MCF 10A (cell line): ENCODE data around the gene IL11. TPM values are rescaled to one million over a fixed set of nuclear protein-coding genes. Genes with fewer than 3 reads are reported as not detected.

Experiments
- BruUV-seq: library from RNA; stranded (reverse); fragments of 400-500 nt; replicated peaks from 2 replicates; lab custom pipeline; 2021; lab: Mats Ljungman, UMichigan
- CTCF ChIA-PET: fragments of 300-600 bp; sonication (Branson Sonifier 250); formaldehyde crosslinking; extraction: SDS; loops from one replicate; lab custom pipeline; 2021; ENCODE audit warnings: antibody characterized with exemption, inconsistent platforms; lab: Yijun Ruan, JAX
- POLR2A ChIA-PET: fragments of 300-600, 350-650 bp; sonication (Branson Sonifier 250); formaldehyde crosslinking; extraction: SDS; loops from one replicate; lab custom pipeline; 2020; ENCODE audit warnings: antibody characterized with exemption, inconsistent platforms; lab: Yijun Ruan, JAX
- DNase-seq: peaks from one replicate; pipeline ENCODE4 v3.0.0-alpha.2; 2018; ENCODE audit not compliant: unreplicated experiment
- H3K27ac Mint-ChIP-seq: one replicate; pipeline ENCODE4 v1.8.0; 2022; ENCODE audit warnings: mild to moderate bottlenecking, low read depth, mixed read lengths; ENCODE audit not compliant: unreplicated experiment
- H3K27me3 Mint-ChIP-seq: one replicate; pipeline ENCODE4 v1.8.0; 2022; ENCODE audit warnings: mixed read lengths; ENCODE audit not compliant: insufficient read depth, unreplicated experiment
- H3K36me3 Mint-ChIP-seq: one replicate; pipeline ENCODE4 v1.8.0; 2022; ENCODE audit warnings: mild to moderate bottlenecking, moderate library complexity, mixed read lengths; ENCODE audit not compliant: insufficient read depth, unreplicated experiment
- H3K4me1 Mint-ChIP-seq: one replicate; pipeline ENCODE4 v1.8.0; 2022; ENCODE audit warnings: mixed read lengths; ENCODE audit not compliant: insufficient read depth, unreplicated experiment
- H3K4me3 Mint-ChIP-seq: one replicate; pipeline ENCODE4 v1.8.0; 2022; ENCODE audit warnings: mild to moderate bottlenecking, moderate library complexity, mixed read lengths; ENCODE audit not compliant: unreplicated experiment
- H3K9me3 Mint-ChIP-seq: one replicate; pipeline ENCODE4 v1.8.0; 2022; ENCODE audit warnings: mixed read lengths; ENCODE audit not compliant: unreplicated experiment
- intact Hi-C: fragments of 100-400 bp; cut with micrococcal nuclease; formaldehyde crosslinking; loops from 2 replicates; pipeline ENCODE4 v1.14.1; 2022
- total RNA-seq: library from RNA; stranded (reverse); gene quantifications from 2 replicates; pipeline ENCODE4 v1.2.3, GENCODE V29; 2022
- TF ChIP-seq, protein P1 (sequence below): fragments of 200-600 bp; IDR thresholded peaks from one replicate; pipeline ENCODE4 v1.8.0; 2022; ENCODE audit warnings: antibody characterized with exemption, mild to moderate bottlenecking; ENCODE audit not compliant: unreplicated experiment

Gene IL11
- total RNA-seq, 1 experiment from 2014 or later = 4.2 TPM

DNA sequence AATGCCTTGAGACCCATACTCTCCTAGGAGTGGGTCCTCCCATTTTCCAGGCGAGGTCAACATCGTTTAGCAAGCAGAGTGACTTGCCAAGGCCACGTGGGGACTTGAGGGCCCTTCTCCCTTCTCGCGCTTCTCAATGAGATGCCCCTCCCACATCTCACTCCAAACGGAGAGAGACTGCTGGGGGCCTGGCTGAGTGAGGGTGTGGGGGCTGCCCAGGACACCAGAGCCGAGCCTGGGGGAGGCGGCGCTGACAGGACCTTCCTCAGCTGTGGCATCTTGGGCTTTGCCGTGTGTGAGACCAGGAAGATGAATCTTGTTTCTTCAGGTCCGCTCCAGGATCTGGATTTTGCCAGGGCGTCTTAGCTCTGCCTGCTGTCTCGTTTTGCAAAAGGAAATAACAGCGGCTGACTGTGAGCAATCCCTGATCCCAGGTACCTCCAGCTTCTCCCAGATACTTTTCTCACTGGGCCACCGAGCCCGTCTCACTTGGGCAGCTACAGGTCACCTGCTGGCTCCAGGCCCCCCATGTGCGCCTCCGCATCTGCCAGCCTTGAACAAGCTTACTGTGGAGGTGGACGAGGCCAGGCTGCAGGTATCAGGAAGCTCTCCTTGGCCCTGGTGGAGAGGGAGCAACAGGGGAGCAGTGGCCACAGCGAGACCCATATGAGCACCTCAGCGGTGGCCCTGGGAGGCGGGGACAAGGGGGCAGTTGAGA, 21.8 kb downstream of the IL11 start:
- Mint-ChIP-seq H3K36me3 (peaks cover 25% of the 10 kb centered on the region), H3K9me3 (no peaks in the 10 kb centered on the region), H3K27me3 (no peaks in the 10 kb centered on the region), H3K4me1 (peaks cover 30% of the 10 kb centered on the region), H3K27ac (no peak overlapping the region), H3K4me3 (no peak overlapping the region)
- POLR2A ChIA-PET = interaction anchor here (0.6 to 1.5 kb wide), 6 partner anchors 9 to 89 kb away, joined by 3 to 4 read pairs (median 3); partner anchors contain the start of gene KMT5C
- intact Hi-C loops = no loop called here
- no peak for DNase-seq
- BruUV-seq = no TSS peak
- TF ChIP-seq, protein P1, sequence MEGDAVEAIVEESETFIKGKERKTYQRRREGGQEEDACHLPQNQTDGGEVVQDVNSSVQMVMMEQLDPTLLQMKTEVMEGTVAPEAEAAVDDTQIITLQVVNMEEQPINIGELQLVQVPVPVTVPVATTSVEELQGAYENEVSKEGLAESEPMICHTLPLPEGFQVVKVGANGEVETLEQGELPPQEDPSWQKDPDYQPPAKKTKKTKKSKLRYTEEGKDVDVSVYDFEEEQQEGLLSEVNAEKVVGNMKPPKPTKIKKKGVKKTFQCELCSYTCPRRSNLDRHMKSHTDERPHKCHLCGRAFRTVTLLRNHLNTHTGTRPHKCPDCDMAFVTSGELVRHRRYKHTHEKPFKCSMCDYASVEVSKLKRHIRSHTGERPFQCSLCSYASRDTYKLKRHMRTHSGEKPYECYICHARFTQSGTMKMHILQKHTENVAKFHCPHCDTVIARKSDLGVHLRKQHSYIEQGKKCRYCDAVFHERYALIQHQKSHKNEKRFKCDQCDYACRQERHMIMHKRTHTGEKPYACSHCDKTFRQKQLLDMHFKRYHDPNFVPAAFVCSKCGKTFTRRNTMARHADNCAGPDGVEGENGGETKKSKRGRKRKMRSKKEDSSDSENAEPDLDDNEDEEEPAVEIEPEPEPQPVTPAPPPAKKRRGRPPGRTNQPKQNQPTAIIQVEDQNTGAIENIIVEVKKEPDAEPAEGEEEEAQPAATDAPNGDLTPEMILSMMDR = no peak
- CTCF ChIA-PET = interaction anchor here (0.7 to 1.5 kb wide), 4 partner anchors 8 to 47 kb away, joined by 3 to 8 read pairs (median 4); no protein-coding TSS in a partner anchor

- Mint-ChIP-seq H3K4me1 (peaks cover 22% of the 10 kb centered on the region), H3K4me3 (no peak overlapping the region), H3K27me3 (no peaks in the 10 kb centered on the region), H3K9me3 (no peaks in the 10 kb centered on the region), H3K27ac (no peak overlapping the region), H3K36me3 (peaks cover 31% of the 10 kb centered on the region)
- BruUV-seq = no TSS peak
- TF ChIP-seq, protein P1 = no peak
- intact Hi-C loops = no loop called here
- CTCF ChIA-PET = interaction anchor here (1.2 to 1.5 kb wide), 3 partner anchors 18 to 46 kb away, joined by 3 to 5 read pairs (median 4); no protein-coding TSS in a partner anchor
- DNase-seq = no peak
- POLR2A ChIA-PET = interaction anchor here (1.1 to 1.3 kb wide), 2 partner anchors 10 to 88 kb away, joined by 3 to 4 read pairs; no protein-coding TSS in a partner anchor
These were observed 22.7 kb downstream of the IL11 start for GRCh38 chr19:55347442-55348009.

GRCh38 chr19:55346725-55347441, 23.4 kb downstream of the IL11 start:
- ChIA-PET POLR2A (no interaction called here), CTCF (interaction anchor here (0.6 kb wide), 2 partner anchors 34 to 183 kb away, joined by 3 to 6 read pairs; no protein-coding TSS in a partner anchor)
- Mint-ChIP-seq H3K27ac (no peak overlapping the region), H3K9me3 (no peaks in the 10 kb centered on the region), H3K27me3 (no peaks in the 10 kb centered on the region), H3K36me3 (peaks cover 35% of the 10 kb centered on the region), H3K4me1 (peaks cover 16% of the 10 kb centered on the region), H3K4me3 (no peak overlapping the region)
- no TSS peak for BruUV-seq
- TF ChIP-seq, protein P1 = no peak
- no peak for DNase-seq
- intact Hi-C loops = no loop called here
